T-helper 2 cell treated with Interferon-gamma antibody and Interleukin-4, amounts not matched to agents 100 ng/mL and 5 ng/mL, for 36 hours (primary cell): ENCODE measurements around the gene MYCBPAP. TPM values are rescaled to one million over a fixed set of nuclear protein-coding genes. Genes with fewer than 3 reads are reported as not detected.

Experiments
- intact Hi-C: fragments of 100-400 bp; cut with micrococcal nuclease; formaldehyde crosslinking; loops from one replicate; pipeline ENCODE4 v1.15.1; 2023
- total RNA-seq: library from RNA; stranded (reverse); gene quantifications from 2 replicates; pipeline ENCODE4 v1.2.3, GENCODE V29; 2022

Gene MYCBPAP
- total RNA-seq, 1 donor from 2014 or later: 6.8 TPM

DNA sequence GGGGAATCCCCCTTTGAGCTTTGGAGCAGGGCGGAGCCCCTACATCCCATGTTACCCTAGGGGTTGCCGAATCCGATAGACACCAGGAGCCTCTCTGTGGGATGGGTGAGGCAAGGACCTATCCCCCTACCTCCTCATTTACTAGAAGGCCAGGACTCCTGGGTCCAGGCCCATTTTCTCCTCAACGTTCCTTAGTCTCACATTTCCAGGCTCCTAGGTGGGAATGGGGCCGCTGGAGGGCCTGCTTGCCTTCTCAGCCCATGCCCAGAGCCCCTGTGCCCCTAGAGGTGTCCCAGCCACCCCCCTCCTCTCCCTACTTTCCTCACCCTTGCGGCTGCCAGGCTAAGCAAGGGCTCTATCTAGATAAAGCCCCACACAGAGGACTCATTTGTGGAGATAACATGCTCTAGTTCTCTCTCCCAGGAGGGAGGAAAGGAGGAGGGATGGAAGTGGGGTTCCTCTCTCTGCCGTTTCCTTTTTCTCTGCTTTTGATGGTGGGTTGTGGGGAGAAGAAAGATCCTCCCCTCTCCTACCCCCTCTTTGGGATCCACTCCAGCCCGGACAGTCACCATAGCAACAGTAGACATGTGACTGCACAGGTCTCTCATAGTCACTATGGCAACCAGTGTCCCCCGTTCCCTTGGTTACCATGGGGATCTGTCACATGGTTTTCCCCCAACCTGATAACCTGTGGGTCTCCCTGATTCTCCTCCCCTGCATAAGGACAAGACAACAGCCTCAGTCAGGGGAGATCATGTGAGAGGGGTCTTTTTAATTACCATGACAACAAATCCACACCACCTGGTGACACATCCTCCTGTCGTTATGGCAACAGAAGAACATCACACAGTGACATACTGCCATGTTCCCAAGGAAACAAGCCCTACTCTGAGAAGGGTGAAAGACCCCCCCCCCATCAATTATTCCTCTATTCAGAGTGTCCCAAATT is 57.4 kb downstream of the MYCBPAP start:
- intact Hi-C loops: no loop called here

GRCh38 chr17:50566886-50567285 is 58.6 kb downstream of the MYCBPAP start:
- intact Hi-C loops: no loop called here

DNA sequence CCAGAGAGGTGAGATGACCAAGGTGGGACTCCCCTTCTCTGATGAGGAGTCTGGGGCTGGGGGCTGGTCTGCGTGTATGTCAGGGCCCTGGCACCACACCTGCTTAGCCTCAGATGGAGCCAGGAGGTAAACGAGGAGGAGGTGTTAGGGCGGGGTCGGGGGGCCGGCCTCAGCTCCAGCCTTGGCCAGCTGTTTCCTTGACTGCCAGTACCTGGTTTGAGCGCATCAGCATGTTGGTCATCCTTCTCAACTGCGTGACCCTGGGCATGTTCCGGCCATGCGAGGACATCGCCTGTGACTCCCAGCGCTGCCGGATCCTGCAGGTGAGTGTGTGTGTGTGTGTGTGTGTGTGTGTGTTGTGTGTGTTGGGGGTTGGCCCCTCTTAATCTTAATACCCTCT is 60.4 kb downstream of the MYCBPAP start:
- intact Hi-C loops: no loop called here

GRCh38 chr17:50569592-50569991 is 61.4 kb downstream of the MYCBPAP start:
- intact Hi-C loops: no loop called here

GRCh38 chr17:50570032-50570431 is 61.8 kb downstream of the MYCBPAP start:
- intact Hi-C loops: no loop called here

DNA sequence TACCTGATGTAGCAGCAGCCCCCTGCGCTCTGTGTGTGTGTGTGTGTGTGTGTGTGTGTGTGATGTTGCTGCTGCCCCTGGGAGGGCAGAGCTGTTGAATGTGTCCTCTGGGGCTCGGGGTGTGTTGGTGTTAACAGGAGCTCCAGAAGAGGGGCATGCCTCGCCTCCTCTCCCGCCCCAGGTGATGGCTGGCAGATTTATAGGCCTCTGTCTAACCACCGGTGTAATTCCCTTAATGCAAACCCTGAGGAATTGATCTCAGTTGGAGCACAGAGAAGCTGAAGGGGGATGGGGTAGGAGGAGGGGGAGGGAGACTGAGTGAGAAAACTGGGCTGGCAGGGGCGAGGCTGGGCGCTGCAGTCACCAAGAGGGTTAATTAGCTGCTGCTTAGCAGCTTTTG is 62.3 kb downstream of the MYCBPAP start:
- intact Hi-C loops: no loop called here

- intact Hi-C loops: no loop called here
Observed at GRCh38 chr17:50571681-50572080, 63.4 kb downstream of the MYCBPAP start.

DNA sequence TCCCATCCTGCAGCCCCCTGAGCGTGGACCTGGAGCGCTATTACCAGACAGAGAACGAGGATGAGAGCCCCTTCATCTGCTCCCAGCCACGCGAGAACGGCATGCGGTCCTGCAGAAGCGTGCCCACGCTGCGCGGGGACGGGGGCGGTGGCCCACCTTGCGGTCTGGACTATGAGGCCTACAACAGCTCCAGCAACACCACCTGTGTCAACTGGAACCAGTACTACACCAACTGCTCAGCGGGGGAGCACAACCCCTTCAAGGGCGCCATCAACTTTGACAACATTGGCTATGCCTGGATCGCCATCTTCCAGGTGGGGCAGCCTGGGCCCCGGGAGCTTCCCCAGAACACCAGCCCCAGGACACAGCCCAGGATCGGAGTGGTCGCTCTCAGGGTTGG is 64.3 kb downstream of the MYCBPAP start:
- intact Hi-C loops: no loop called here

DNA sequence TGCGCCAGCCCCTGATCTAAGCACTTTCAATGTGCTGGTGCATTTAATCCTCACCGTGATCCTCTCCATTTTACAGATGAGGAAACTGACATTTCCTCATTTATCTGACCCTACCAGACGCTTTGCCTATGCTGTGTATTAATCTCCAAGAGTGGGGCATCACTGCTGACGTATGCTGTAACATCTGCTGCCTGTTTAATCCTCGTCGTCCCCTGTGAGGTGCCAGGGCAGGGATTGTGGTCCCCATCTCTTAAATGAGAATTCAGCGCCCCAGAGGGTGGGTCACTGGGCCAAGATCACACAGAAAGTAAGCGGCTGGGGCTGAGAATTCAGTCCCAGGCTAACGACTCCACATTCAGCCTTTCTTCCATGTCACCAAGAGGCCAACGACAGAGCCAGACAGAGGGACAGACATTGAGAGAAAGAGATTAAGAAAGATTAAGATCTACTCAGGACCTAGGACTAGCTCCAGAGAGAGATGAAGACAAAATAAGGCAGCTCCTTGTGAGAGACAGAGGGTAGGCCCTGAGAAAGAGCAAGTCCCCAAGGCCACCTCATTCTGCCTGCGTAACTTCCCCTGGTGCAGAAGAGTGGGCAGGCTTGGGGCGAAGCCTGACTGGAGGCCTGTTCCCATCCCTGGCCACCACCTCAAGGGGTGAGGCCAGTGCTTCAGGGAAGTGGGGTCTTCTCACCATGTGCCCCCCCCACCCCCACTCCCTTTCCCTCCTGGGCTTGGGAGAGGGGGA is 65.8 kb downstream of the MYCBPAP start:
- intact Hi-C loops: no loop called here

- intact Hi-C loops: no loop called here
Observed at GRCh38 chr17:50575581-50576210, 67.5 kb downstream of the MYCBPAP start.

- intact Hi-C loops: no loop called here
Observed at GRCh38 chr17:50576864-50577263, 68.6 kb downstream of the MYCBPAP start.

- intact Hi-C loops: no loop called here
Observed at GRCh38 chr17:50577451-50577954, 69.3 kb downstream of the MYCBPAP start.

DNA sequence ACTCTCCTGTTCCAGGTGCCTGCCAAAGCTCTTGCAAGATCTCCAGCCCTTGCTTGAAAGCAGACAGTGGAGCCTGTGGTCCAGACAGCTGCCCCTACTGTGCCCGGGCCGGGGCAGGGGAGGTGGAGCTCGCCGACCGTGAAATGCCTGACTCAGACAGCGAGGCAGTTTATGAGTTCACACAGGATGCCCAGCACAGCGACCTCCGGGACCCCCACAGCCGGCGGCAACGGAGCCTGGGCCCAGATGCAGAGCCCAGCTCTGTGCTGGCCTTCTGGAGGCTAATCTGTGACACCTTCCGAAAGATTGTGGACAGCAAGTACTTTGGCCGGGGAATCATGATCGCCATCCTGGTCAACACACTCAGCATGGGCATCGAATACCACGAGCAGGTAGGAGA is 69.9 kb downstream of the MYCBPAP start:
- intact Hi-C loops: no loop called here

- intact Hi-C loops: no loop called here
Observed at GRCh38 chr17:50579399-50579798, 71.2 kb downstream of the MYCBPAP start.

- intact Hi-C loops: no loop called here
Observed at GRCh38 chr17:50580646-50581045, 72.4 kb downstream of the MYCBPAP start.

Other genes with a start within 250 kb of the MYCBPAP start
- 0.30 and 0.59 TPM in 2 replicates for gene TMEM92, start 234.0 kb upstream of the MYCBPAP start, total RNA-seq
- gene XYLT2, start 162.3 kb upstream of the MYCBPAP start, total RNA-seq: 34.3 and 35.9 TPM in 2 replicates
- 75.6 and 81.1 TPM in 2 replicates for gene MRPL27, start 135.3 kb upstream of the MYCBPAP start, total RNA-seq
- 16.2 and 23.2 TPM in 2 replicates for gene EME1, start 135.2 kb upstream of the MYCBPAP start, total RNA-seq
- 92.8 and 94.4 TPM in 2 replicates for gene LRRC59, start 110.9 kb upstream of the MYCBPAP start, total RNA-seq
- gene ACSF2, start 82.2 kb upstream of the MYCBPAP start, total RNA-seq: 27.3 and 29.5 TPM in 2 replicates
- not detected in 2 replicates for gene CHAD, start 39.6 kb upstream of the MYCBPAP start, total RNA-seq
- 31.6 and 32.3 TPM in 2 replicates for gene RSAD1, start 29.6 kb upstream of the MYCBPAP start, total RNA-seq
- gene EPN3, start 24.3 kb downstream of the MYCBPAP start, total RNA-seq: not detected in 2 replicates
- 13.5 and 14.5 TPM in 2 replicates for gene SPATA20, start 38.7 kb downstream of the MYCBPAP start, total RNA-seq
- gene CACNA1G, start 52.3 kb downstream of the MYCBPAP start, total RNA-seq: 0.02 TPM in 1 of 2 replicates, not detected in the other
- not detected in 2 replicates for gene ABCC3, start 126.4 kb downstream of the MYCBPAP start, total RNA-seq
- 35.9 and 38.4 TPM in 2 replicates for gene ANKRD40, start 199.5 kb downstream of the MYCBPAP start, total RNA-seq
- gene LUC7L3, start 211.2 kb downstream of the MYCBPAP start, total RNA-seq: 110 and 114 TPM in 2 replicates